B cell (primary cell): Measurements from ENCODE around the gene APOM.

Source experiments
- CTCF ChIP-seq: fragments of 200-600 bp; IDR thresholded peaks from one replicate; pipeline ENCODE4 v1.8.0; 2022; ENCODE audit warnings: antibody characterized with exemption, mild to moderate bottlenecking
- EZH2 ChIP-seq: IDR thresholded peaks from 2 replicates; pipeline ENCODE4 v1.6.1; 2012; ENCODE audit warnings: borderline replicate concordance, low read depth, mild to moderate bottlenecking, moderate library complexity, low read length; ENCODE audit not compliant: insufficient read depth, poor library complexity, severe bottlenecking

DNA sequence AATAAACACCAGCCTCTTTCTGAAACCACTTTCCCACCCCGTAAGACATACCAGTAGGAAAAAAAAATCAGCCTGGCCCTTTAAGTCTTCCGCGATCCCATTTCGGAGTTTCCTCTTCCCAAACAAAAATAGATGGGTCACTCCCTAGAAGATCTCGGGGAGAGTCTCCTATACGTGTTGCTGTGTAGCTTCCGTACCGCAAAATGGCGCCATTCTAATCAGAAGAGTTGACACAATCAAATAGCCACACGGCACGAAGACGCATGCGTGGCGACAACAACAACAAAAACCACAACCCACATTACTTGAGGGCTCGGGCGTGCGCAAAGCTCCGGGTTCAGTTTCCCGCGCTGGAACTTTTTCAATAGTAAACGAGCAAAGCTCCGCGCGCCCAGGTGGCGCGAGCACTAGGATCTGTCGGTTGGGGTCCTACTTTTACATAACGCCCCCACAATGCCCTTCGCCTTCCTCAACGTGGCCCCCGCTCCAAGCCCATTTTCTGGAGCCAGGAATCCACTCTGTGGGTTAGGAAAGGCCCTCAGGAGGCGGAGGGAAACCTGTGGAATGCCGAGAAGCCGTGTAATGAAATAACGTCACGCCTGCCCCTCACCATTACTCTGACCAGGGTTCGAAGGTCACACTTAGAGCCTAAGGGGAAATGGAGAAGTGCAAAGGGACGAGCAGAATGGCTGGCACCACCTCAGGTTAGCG, 9.3 kb downstream of the APOM start, which contains the start of gene GPANK1:
- TF ChIP-seq CTCF (no peak), EZH2 (no peak)
